GM19193 (cell line): Measurements from ENCODE around the gene TNFSF9.

Experiments
- POLR2A ChIP-seq: IDR thresholded peaks from 4 replicates; pipeline ENCODE4 v1.6.1; 2011; ENCODE audit not compliant: insufficient read depth, insufficient read length; ENCODE audit errors: extremely low read depth

Gene TNFSF9

GRCh38 chr19:6577476-6578125, 46.8 kb downstream of the TNFSF9 start:
- TF ChIP-seq POLR2A: peak; percentile 69

GRCh38 chr19:6579450-6580178, 48.8 kb downstream of the TNFSF9 start:
- TF ChIP-seq POLR2A: no peak

- TF ChIP-seq POLR2A: no peak
These were observed 49.5 kb downstream of the TNFSF9 start for GRCh38 chr19:6580313-6580712.

GRCh38 chr19:6582515-6583484, 52.0 kb downstream of the TNFSF9 start:
- TF ChIP-seq POLR2A: peak; percentile 29
